Retina (tissue), 1 donor: ENCODE data around the gene AFF2.

ENCODE experiments used
- DNase-seq: peaks from one replicate; pipeline ENCODE4 v3.0.0-alpha.2; 2016

AFF2 gene

DNA sequence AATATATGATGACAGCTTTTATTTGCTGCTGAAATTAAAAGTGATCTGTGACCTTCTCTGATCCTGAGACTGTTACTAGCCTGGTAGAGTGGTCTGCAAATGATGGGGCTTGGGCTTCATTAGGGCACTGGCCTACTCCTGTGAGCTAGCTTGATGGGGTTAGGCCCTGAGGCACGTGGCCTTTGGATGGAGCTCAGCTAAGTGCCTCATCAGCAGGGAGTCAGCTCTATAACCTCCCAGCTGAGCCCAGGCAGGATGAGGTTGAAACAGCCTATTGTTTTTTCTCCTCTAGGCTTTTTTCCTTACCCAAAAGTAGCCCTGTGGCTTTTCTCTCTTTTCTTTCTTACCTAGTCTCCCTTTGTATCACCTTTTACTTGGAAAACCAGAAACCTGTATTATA lies 92.2 kb downstream of the AFF2 start:
- no peak for DNase-seq

GRCh38 chrX:148593146-148593545 lies 92.7 kb downstream of the AFF2 start:
- no peak for DNase-seq

GRCh38 chrX:148593987-148594386 lies 93.6 kb downstream of the AFF2 start:
- DNase-seq: no peak

DNA sequence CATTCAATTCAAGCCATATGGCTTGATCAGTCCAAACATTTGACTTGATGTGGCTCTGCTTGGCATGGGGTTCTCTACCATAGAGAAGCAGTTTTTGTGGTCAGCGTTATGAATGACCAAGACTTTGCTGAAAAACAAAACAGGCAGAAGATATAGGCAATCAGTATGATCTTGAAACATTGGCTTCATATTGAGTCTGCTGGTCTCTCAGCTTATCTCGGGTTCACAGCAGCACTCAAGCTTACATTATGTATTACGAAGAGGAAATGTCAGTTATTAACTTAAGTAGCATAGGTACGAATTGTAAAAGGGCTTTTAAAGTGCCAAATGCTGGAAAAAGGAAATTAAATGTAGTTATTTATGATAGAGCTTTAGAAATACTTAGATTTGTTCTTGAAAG lies 99.0 kb downstream of the AFF2 start:
- DNase-seq: no peak

DNA sequence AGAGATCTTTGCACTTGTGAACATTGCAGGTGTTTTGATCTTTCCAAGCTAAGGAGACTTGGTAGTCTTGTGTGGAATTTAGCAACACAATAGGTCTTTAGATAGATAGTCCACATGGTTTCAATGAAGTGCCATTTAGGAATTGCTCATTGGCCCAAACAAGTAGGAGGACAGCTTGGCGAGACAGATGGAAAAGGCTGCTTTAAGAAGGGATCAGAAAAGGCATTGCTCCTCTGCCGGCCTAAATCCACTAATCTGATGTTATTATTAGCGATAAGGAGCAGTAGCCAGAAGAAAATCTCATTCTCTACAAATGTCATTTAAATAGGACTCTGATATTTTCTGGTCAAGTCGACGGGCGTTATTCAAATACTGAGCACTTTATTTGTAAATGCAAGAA lies 99.7 kb downstream of the AFF2 start:
- DNase-seq: peak; percentile 13

GRCh38 chrX:148600581-148600980 lies 100.2 kb downstream of the AFF2 start:
- no peak for DNase-seq

DNA sequence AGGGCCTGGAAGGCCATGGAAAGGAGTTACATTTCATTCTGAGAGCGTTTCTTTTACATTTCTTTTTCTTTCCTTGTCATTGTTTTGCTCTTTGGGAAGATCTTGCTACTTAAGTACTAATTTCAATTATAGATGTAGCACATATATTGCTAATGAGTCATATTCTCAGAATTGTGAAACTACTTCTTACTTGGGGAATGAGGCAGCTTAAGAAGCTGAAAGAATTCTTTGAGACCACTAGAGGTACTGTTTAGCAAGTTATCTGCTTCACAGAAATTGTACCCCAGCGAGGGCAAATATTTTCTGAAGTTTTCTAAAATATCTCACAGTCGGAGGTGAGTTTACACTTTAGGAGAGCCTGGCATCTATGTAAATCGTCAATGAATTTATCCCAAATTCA lies 100.6 kb downstream of the AFF2 start:
- DNase-seq: no peak

DNA sequence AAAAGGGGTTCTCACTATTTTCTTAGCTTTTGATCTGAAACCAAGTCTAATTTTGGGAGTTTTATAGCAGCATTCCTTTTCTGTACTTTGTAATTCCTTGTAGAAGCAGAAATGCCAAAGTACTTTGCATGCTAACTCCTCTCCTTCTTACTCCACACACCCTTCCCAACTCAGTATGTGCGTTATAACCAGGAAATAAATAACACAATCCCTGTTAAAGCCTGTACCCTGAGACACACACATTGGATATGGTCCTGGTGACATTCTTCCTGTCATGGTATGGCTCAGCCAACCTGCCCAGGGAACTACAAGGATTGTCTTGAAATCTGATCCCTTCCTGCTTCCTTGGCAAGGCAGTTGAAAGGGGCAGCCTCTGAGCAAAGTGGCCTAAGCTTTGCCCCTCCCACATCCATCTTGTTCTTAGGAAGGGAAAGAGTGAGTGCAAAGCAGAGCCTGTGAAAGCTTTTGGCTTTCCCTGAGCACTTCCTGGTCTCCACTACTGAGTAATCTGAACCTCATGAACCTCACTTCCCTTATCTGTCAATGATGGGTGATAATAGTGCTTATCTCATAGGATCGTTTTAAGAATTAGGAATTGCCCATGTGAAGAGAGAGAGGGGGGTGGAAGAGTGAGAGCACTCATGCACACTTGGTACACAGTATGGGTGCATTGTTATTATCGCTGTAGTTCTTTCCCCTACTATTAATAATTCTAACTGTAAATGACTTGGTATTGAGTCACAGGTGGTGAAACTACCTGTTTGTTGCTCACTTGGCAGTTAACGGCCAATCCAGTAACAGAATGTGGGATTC lies 109.3 kb downstream of the AFF2 start:
- DNase-seq: no peak

GRCh38 chrX:148610328-148610698 lies 109.9 kb downstream of the AFF2 start:
- no peak for DNase-seq

- no peak for DNase-seq
These were observed 111.6 kb downstream of the AFF2 start for GRCh38 chrX:148611993-148612392.

- no peak for DNase-seq
These were observed 112.0 kb downstream of the AFF2 start for GRCh38 chrX:148612431-148612830.

- no peak for DNase-seq
These were observed 113.2 kb downstream of the AFF2 start for GRCh38 chrX:148613636-148614035.

DNA sequence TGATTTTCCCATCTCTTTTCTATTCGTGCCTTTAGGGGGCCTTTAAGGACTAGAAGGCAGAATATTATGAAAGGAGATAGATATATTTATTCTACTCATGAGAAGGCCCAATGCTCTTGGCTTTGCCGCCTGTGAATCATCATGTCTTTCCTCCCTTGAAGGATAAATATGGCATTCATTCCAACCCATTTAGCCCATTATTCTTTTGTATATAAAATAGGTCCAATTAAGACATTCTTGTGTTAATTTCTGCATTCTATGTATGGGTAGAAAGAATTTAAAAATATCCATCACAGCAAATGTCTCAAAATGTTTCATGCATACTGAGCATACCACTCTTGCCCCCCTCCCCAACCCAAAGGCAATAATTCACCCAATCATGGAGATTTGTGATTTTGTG lies 115.1 kb downstream of the AFF2 start:
- DNase-seq: no peak

DNA sequence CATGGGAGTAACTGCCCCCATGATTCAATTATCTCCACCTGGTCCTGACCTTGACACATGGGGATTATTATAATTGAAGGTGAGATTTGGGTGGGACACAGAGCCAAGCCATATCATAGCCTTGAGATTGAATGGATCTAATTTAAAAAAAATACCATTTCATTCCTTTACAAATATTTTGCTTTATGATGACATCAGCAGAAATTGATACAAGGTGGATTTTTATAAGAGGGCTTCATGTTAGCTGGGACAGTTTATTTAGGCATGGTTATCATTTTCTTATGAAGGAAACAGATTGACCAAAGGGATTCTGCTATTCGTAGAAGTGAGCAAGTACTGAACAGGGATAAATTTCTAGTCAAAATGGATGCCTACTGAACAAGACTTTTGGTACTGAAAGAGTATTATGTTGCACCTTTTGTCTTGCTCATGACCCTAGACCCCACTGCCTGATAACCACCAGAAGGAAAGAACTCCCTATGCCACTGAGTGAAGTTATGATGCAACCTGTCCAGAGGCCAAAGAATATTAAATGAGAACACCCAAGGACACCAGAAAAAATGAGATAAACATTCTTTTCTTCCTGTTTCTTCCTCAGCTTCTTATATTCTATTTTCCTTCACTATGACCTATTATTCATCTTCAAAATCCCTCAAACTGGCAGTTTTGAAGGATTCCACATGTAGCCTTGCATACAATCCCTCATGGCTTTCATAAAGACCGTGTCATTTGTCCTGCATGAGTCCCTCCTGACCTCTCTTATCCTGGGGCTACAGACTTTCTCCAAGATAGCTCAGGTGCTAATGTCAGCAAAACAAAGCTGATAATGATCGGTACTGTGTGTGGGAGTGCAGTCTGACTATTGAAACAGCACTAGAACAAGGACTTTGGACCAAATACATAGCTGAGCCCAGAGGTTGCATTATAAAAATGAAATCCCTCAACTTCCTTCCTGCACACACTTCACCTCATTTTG lies 118.3 kb downstream of the AFF2 start:
- no peak for DNase-seq

GRCh38 chrX:148620023-148620422 lies 119.6 kb downstream of the AFF2 start:
- no peak for DNase-seq

DNA sequence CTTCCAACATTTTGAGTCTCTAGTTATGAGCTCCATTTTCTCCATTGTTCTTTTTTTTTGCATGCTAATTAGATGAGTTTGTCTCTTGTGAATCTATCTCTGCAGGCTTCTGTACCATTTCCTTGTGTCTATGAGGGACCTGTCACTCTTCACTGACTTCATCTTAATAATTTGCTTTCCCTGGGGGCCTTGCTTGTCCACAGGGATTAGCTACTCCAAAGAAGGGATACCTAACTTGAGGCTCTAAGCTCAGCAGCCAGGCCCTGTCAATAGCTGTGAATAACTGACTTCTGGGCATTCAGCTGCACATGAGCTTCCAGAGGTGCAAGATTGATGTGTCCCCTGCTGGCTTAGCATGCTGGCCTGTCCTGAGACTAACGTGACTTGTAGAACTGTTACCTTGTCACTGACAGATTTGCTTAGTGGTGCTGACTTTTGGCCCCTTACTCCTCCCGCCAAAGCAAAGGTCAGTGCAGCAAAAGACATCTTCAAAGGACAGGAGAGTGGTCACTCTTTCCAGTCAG lies 124.6 kb downstream of the AFF2 start:
- no peak for DNase-seq

- no peak for DNase-seq
These were observed 128.2 kb downstream of the AFF2 start for GRCh38 chrX:148628621-148629020.

- no peak for DNase-seq
These were observed 129.0 kb downstream of the AFF2 start for GRCh38 chrX:148629434-148629833.

GRCh38 chrX:148632444-148632843 lies 132.0 kb downstream of the AFF2 start:
- no peak for DNase-seq

DNA sequence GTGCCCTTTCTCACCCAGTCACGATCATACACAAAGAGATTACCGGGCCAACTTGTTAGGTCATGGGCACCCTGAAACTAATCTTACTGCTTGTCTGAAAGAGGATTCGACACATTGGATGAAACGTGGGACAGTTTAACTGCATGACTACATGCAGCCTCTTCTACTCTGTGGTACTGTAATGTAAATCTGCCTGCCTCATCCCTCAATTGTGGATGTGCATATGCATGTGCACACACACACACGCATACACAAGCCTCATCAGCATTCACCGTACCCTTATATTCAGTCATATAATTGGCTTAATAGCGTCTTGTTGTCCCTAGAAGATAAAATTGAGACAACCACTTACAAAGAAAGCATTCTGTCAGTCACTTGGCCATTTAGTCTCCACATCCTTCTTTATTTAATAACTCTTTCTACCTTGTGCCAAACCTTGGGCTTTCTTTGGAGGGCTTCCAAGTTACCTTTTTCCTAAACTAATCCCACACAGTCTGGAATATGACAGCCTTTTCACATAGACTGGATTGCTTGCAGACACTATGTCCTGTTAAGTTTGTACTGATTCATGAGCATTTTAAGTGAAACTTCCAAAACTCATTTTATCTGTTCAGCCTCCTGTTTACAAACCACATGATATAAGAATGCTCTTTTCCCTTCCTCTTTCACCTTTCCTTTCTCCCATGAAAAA lies 132.9 kb downstream of the AFF2 start:
- DNase-seq: no peak

DNA sequence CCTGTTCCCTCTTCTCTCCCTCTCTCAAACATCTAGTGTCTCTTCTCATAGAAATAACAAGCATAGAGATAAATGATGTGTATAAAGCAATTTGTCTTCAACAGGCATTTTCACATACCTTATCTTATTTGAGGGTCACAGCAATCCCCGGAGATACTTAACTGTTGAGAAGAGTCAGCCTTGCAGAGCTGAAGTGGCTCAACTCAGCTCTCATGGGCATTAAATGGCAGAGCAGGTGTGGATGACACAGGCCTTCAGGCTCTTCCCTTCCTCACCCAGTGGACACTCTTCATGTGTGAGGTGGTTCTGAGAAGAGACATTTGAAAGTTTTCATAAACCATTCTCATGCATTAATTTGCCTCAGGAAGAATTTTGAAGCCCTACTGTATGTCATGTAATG lies 134.2 kb downstream of the AFF2 start:
- DNase-seq: no peak

- DNase-seq: no peak
These were observed 143.0 kb downstream of the AFF2 start for GRCh38 chrX:148643460-148643859.

GRCh38 chrX:148647651-148648050 lies 147.2 kb downstream of the AFF2 start:
- no peak for DNase-seq
